ENCODE data around the gene FOXK1. TPM values are rescaled to one million over a fixed set of nuclear protein-coding genes. Genes with fewer than 3 reads are reported as not detected.

Gene FOXK1
- total RNA-seq, 2 donors from 2014 or later: 32.3 to 32.5 TPM

- no peaks in the 10 kb centered on the region for H3K27me3 Mint-ChIP-seq
- H3K4me3 Mint-ChIP-seq: no peak overlapping the region
- H3K4me1 Mint-ChIP-seq: peaks cover 41% of the 10 kb centered on the region
- peaks cover 48% of the 10 kb centered on the region for H3K36me3 Mint-ChIP-seq (ENCODE audit: low read depth)
- no peak for ATAC-seq (replicated peaks)
- peak overlapping the region; percentile 76 for H3K27ac Mint-ChIP-seq
- H3K9me3 Mint-ChIP-seq: no peaks in the 10 kb centered on the region
These were observed 32.8 kb downstream of the FOXK1 start for GRCh38 chr7:4714767-4715409.

DNA sequence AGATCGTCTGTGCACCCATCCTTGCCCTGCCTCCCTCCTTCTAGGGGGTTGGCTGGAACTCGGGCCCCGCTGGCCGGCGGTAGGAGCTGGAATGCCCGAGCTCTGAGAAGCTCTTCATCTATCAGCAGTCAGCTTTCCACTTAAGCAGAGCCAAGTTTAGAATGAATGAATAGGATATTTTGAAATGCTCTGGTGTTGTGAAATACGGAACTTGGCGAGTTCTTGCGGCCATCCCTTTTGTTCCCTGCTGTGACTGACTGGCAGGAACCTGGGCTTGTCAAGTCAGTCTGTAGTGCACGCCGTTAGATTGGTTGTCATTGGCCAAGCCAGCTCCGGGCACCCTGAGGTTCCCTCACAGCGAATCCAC, 33.3 kb downstream of the FOXK1 start:
- peaks cover 46% of the 10 kb centered on the region for H3K4me1 Mint-ChIP-seq
- H3K27ac Mint-ChIP-seq: peak overlapping the region; percentile 76
- H3K4me3 Mint-ChIP-seq: no peak overlapping the region
- peaks cover 53% of the 10 kb centered on the region for H3K36me3 Mint-ChIP-seq (ENCODE audit: low read depth)
- H3K9me3 Mint-ChIP-seq: no peaks in the 10 kb centered on the region
- no peaks in the 10 kb centered on the region for H3K27me3 Mint-ChIP-seq
- ATAC-seq (replicated peaks): no peak

- H3K4me1 Mint-ChIP-seq: peaks cover 31% of the 10 kb centered on the region
- no peak overlapping the region for H3K4me3 Mint-ChIP-seq
- no peak for ATAC-seq (replicated peaks)
- peaks cover 44% of the 10 kb centered on the region for H3K36me3 Mint-ChIP-seq (ENCODE audit: low read depth)
- H3K27ac Mint-ChIP-seq: peak overlapping the region; percentile 56
- no peaks in the 10 kb centered on the region for H3K27me3 Mint-ChIP-seq
- no peaks in the 10 kb centered on the region for H3K9me3 Mint-ChIP-seq
These were observed 35.1 kb downstream of the FOXK1 start for GRCh38 chr7:4716946-4717795.

DNA sequence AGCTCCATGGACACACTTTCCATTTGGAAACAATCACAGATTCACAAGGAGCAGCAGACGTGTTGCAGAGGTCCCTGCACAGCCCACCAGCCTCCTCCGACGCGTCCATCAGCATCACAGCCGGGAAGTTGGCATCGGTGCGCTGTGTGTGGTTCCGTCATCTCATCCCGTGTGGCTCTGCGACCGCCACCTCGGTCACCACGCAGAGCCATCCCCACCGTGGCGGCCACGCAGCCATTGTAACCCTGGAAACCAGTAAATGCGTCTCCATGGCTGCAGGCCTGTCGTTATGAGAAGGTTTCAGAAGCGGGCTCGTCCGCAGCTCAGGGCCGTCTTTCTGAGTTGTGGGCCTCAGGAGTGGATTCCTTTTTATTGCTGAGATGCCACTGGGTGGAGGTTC, 36.0 kb downstream of the FOXK1 start:
- Mint-ChIP-seq H3K9me3 (no peaks in the 10 kb centered on the region), H3K4me3 (no peak overlapping the region), H3K4me1 (peaks cover 23% of the 10 kb centered on the region), H3K27me3 (no peaks in the 10 kb centered on the region), H3K27ac (no peak overlapping the region), H3K36me3 (ENCODE audit: low read depth) (peaks cover 39% of the 10 kb centered on the region)
- no peak for ATAC-seq (replicated peaks)

DNA sequence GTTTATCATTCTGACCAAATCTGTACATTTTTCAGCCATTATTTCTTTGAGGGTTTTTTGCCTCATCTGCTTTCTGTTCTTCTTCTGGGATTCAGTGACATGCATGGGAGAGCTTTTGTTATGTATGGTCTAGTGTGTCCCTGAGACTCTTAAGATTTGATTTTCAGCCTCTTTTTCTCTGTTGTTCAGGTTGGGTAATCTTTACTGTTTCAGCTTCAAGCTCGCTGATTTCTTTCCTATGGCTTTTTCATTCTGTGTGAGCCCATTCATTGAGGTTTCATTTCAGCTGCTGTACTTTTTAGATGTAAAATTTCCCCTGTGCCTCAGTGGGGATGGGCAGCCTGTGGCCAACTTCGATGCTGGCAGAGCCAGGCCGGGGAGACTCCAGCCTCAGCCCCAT, 38.1 kb downstream of the FOXK1 start:
- Mint-ChIP-seq H3K36me3 (ENCODE audit: low read depth) (peaks cover 29% of the 10 kb centered on the region), H3K27ac (no peak overlapping the region), H3K9me3 (no peaks in the 10 kb centered on the region), H3K27me3 (no peaks in the 10 kb centered on the region), H3K4me3 (no peak overlapping the region), H3K4me1 (peaks cover 24% of the 10 kb centered on the region)
- ATAC-seq (replicated peaks): no peak

DNA sequence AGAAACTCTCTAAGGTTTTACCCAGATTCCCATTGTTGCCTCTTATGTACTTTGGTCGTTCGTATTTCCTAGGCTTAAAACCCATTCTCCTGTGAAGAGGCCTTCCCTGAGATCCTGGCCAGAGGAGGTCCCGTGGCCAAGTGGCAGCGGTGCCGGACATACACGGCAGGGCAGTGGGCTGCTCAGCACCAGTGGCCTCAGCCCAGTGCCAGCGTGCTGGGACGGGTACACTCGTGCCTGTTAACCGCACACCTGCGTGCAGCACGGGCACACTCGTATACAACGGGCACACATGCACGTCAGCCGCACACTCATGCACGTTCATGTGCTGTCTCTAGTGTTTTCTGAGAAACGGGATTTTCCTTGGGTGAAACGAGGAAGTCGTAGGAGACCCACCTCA, 40.2 kb downstream of the FOXK1 start:
- no peaks in the 10 kb centered on the region for H3K9me3 Mint-ChIP-seq
- no peak overlapping the region for H3K27ac Mint-ChIP-seq
- no peak for ATAC-seq (replicated peaks)
- H3K4me3 Mint-ChIP-seq: no peak overlapping the region
- H3K27me3 Mint-ChIP-seq: no peaks in the 10 kb centered on the region
- peaks cover 21% of the 10 kb centered on the region for H3K4me1 Mint-ChIP-seq
- peaks cover 26% of the 10 kb centered on the region for H3K36me3 Mint-ChIP-seq (ENCODE audit: low read depth)

GRCh38 chr7:4722960-4723630, 41.0 kb downstream of the FOXK1 start:
- H3K4me1 Mint-ChIP-seq: peaks cover 20% of the 10 kb centered on the region
- ATAC-seq (replicated peaks): no peak
- H3K4me3 Mint-ChIP-seq: no peak overlapping the region
- no peak overlapping the region for H3K27ac Mint-ChIP-seq
- no peaks in the 10 kb centered on the region for H3K9me3 Mint-ChIP-seq
- peaks cover 26% of the 10 kb centered on the region for H3K36me3 Mint-ChIP-seq (ENCODE audit: low read depth)
- no peaks in the 10 kb centered on the region for H3K27me3 Mint-ChIP-seq

GRCh38 chr7:4724648-4725013, 42.5 kb downstream of the FOXK1 start:
- Mint-ChIP-seq H3K9me3 (no peaks in the 10 kb centered on the region), H3K27ac (peak overlapping the region; percentile 80), H3K4me1 (peaks cover 20% of the 10 kb centered on the region), H3K27me3 (no peaks in the 10 kb centered on the region), H3K4me3 (peak overlapping the region; percentile 84), H3K36me3 (ENCODE audit: low read depth) (peaks cover 20% of the 10 kb centered on the region)
- ATAC-seq (replicated peaks): peak; percentile 34

- Mint-ChIP-seq H3K27me3 (no peaks in the 10 kb centered on the region), H3K27ac (peak overlapping the region; percentile 80), H3K36me3 (ENCODE audit: low read depth) (peaks cover 16% of the 10 kb centered on the region), H3K9me3 (no peaks in the 10 kb centered on the region), H3K4me3 (peak overlapping the region; percentile 84), H3K4me1 (peaks cover 16% of the 10 kb centered on the region)
- peak; percentile 91 for ATAC-seq (replicated peaks)
These were observed 43.1 kb downstream of the FOXK1 start for GRCh38 chr7:4725014-4725849.

DNA sequence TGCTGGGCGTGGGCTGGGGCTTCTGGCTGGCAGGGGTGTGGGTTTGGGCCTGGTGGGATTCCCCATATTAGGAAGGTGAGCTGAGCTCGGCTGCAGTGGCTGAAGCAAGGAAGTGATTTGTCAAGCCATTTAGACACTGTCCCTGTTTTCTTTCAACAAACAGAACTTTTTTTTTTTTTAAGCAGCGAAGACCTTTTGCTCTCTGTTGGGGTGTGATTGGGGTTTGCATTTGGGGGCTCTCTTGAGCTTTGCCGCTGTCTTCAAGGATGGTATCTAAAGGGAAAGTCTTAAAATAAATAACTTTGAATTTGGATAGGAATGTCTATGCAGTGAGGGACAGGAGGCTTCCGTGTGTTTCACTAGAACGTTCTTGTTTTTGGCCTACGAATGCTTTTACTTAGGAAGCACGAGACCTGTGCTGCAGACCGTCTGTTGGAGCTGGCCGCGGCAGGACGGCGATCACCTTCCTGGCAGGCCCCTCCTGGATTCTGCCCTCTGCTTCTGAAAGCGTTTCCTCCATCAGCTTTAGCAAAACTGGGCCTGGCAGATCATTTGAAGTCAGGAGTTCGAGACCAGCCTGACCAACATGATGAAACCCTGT, 43.9 kb downstream of the FOXK1 start:
- Mint-ChIP-seq H3K9me3 (no peaks in the 10 kb centered on the region), H3K27ac (peak overlapping the region; percentile 80), H3K4me1 (peaks cover 14% of the 10 kb centered on the region), H3K27me3 (no peaks in the 10 kb centered on the region), H3K36me3 (ENCODE audit: low read depth) (peaks cover 8% of the 10 kb centered on the region), H3K4me3 (peak overlapping the region; percentile 84)
- no peak for ATAC-seq (replicated peaks)

GRCh38 chr7:4726566-4726965, 44.5 kb downstream of the FOXK1 start:
- Mint-ChIP-seq H3K27ac (no peak overlapping the region), H3K9me3 (no peaks in the 10 kb centered on the region)
- ATAC-seq (replicated peaks): no peak

GRCh38 chr7:4727914-4728705, 46.0 kb downstream of the FOXK1 start:
- no peak overlapping the region for H3K27ac Mint-ChIP-seq
- peaks cover 6% of the 10 kb centered on the region for H3K36me3 Mint-ChIP-seq (ENCODE audit: low read depth)
- H3K4me1 Mint-ChIP-seq: peaks cover 14% of the 10 kb centered on the region

More at GRCh38 chr7:4726566-4726965, 44.5 kb downstream of the FOXK1 start:
- H3K27me3 Mint-ChIP-seq: no peaks in the 10 kb centered on the region
- H3K36me3 Mint-ChIP-seq (ENCODE audit: low read depth): peaks cover 7% of the 10 kb centered on the region
- H3K4me3 Mint-ChIP-seq: no peak overlapping the region
- H3K4me1 Mint-ChIP-seq: peaks cover 14% of the 10 kb centered on the region

DNA sequence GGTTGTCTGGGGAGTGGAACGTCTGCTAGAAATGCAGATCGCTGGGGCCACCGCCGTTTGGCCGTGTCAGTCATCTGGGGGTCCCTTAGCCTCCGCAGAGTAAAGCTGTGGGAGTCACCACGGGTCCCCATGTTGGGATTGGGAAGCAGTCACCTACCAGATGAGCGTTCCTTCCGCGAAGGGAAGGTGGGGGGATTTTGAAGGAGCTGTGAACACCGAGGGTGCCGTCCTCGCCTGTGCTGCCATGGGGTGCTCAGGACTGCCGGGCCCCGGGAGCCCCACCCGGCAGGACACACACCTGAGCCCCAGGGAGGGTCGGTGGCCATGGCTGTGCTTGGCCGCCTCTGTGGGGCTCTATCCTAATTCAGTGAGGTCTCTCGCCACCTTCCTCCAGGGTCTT, 47.2 kb downstream of the FOXK1 start:
- H3K27ac Mint-ChIP-seq: no peak overlapping the region
- peaks cover 21% of the 10 kb centered on the region for H3K4me1 Mint-ChIP-seq
- H3K4me3 Mint-ChIP-seq: no peak overlapping the region
- H3K9me3 Mint-ChIP-seq: no peaks in the 10 kb centered on the region
- ATAC-seq (replicated peaks): no peak
- H3K27me3 Mint-ChIP-seq: no peaks in the 10 kb centered on the region
- peaks cover 6% of the 10 kb centered on the region for H3K36me3 Mint-ChIP-seq (ENCODE audit: low read depth)

More at GRCh38 chr7:4727914-4728705, 46.0 kb downstream of the FOXK1 start:
- H3K9me3 Mint-ChIP-seq: no peaks in the 10 kb centered on the region
- no peak for ATAC-seq (replicated peaks)
- no peak overlapping the region for H3K4me3 Mint-ChIP-seq
- no peaks in the 10 kb centered on the region for H3K27me3 Mint-ChIP-seq
